Heart right ventricle (tissue), 16 donors: ENCODE data around the gene ABCA13. TPM values are rescaled to one million over a fixed set of nuclear protein-coding genes. Genes with fewer than 3 reads are reported as not detected.

Source experiments
- ATAC-seq, 8 donors: fragments of 200-7000 bp; cut with Tn5 transposase; one replicate each; pipeline ENCODE4 v1.9.1; 2020; ENCODE audit warnings: mild to moderate bottlenecking in 8 of 8, moderate library complexity in 8 of 8, moderate number of reproducible peaks in 1 of 8
- DNase-seq, 2 donors: peaks; one replicate each; pipeline ENCODE4 v3.0.0-alpha.2; 2020
- H3K27ac ChIP-seq, 10 donors: fragments of 200-600 bp; sonication (generic) in 2 of 10; one replicate each; pipeline versions ENCODE4 v1.5.0 to v1.8.0; 2020 to 2022; ENCODE audit warnings: mild to moderate bottlenecking in 3 of 10
- H3K27me3 ChIP-seq, 7 donors: fragments of 200-600 bp; one replicate each; pipeline ENCODE4 v1.8.0; 2021 to 2022; ENCODE audit warnings: mild to moderate bottlenecking in 2 of 7
- H3K36me3 ChIP-seq, 9 donors: fragments of 200-600 bp; sonication (generic) in 1 of 9; one replicate each; pipeline versions ENCODE4 v1.5.0 to v1.8.0; 2020 to 2022; ENCODE audit warnings: mild to moderate bottlenecking in 2 of 9
- H3K4me1 ChIP-seq, 9 donors: fragments of 200-600 bp; sonication (generic) in 1 of 9; one replicate each; pipeline versions ENCODE4 v1.5.0 to v1.8.0; 2020 to 2022; ENCODE audit warnings: mild to moderate bottlenecking in 4 of 9
- H3K4me3 ChIP-seq, 10 donors: fragments of 200-600 bp; sonication (generic) in 2 of 10; one replicate each; pipeline versions ENCODE4 v1.5.0 to v1.8.0; 2020 to 2022; ENCODE audit warnings: mild to moderate bottlenecking in 7 of 10, moderate library complexity in 2 of 10
- H3K9me3 ChIP-seq, 11 donors: fragments of 200-600 bp in 10 of 11; sonication (generic) in 2 of 11; one replicate each; pipeline versions ENCODE4 v1.5.0 to v1.8.0; 2013 to 2022; ENCODE audit warnings: mild to moderate bottlenecking in 2 of 11, control low read depth in 1 of 11, moderate library complexity in 1 of 11
- CTCF ChIP-seq, 9 donors: fragments of 200-600 bp; sonication (generic) in 2 of 9; IDR thresholded peaks; one replicate each; pipeline versions ENCODE4 v1.5.0 to v1.8.0; 2021 to 2022; ENCODE audit warnings: antibody characterized with exemption in 9 of 9, mild to moderate bottlenecking in 5 of 9, moderate library complexity in 1 of 9
- WGBS, 2 donors: extraction: QIAGEN DNeasy Blood & Tissue Kit; methylation state at CpG; one replicate each; pipeline ENCODE4 v1.1.7; 2013; ENCODE audit warnings: inconsistent platforms in 1 of 2; 5-methylcytosine and 5-hydroxymethylcytosine counted together
- intact Hi-C, 10 donors: fragments of 100-400 bp; cut with DNase I; formaldehyde crosslinking; loops; one replicate each; pipeline versions ENCODE4 v1.11.1 to v1.14.2; 2022
- polyA plus RNA-seq, 2 donors: library from polyadenylated mRNA; stranded (reverse); fragments of 200-250 nt; gene quantifications; one replicate each; pipeline ENCODE4 v1.2.3, GENCODE V29; 2013
- total RNA-seq, 10 donors: library from RNA; stranded (reverse); fragmentation: NEBNext Ultra II Directional in 3 of 10; extraction: Animal tissue kit (Norgen Biotek cat#: 25700) in 3 of 10; gene quantifications; one replicate each; pipeline versions ENCODE4 v1.2.1 to v1.2.4, GENCODE V29; 2021 to 2023
- donor health status: Arrhythmogenic right ventricular cardiomyopathy.
- donor health status: ischemic (EF 13 %, LVEDD 7.1; RV severe dilation, severe dysfunction).
- donor health status: healthy with polysubstance abuse.
- donor health status: DM: no; HTN: yes; CAD: no.
- donor health status: DM: no; HTN: no; CAD: no.
- donor health status: ischemic (EF 25% LVEDD 6.9; RV normal size, moderate dysfunction).
- donor health status: ischemic (EF 25% LVEDD 5.7; RV mildly dilated, moderate dysfunction).
- donor health status: healthy.
- donor health status: DM: yes; HTN: yes; CAD: no.
- donor health status: Ischemic cardiomyopathy.
- donor health status: ischemic (EF 35%, LVEDD 5.7; RV mildly dilated, moderate dysfunction).
- donor health status: nonischemic (EF 11% LVEDD 7.7; RV severe dilation, severe dysfunction).
- donor health status: DM: yes; HTN: yes; CAD: no.
- donor health status: PGD.
- donor health status: ischemic (EF 29% LVEDD 5.4; RV normal size, mild dysfunction).
- donor health status: nonischemic (EF 23%, LVEDD 6.1; RV moderate dilation, normal function).

The ABCA13 gene
- total and polyA plus RNA-seq, 12 donors = 0.01 to 0.37 (median 0.06) TPM; not detected in 1

DNA sequence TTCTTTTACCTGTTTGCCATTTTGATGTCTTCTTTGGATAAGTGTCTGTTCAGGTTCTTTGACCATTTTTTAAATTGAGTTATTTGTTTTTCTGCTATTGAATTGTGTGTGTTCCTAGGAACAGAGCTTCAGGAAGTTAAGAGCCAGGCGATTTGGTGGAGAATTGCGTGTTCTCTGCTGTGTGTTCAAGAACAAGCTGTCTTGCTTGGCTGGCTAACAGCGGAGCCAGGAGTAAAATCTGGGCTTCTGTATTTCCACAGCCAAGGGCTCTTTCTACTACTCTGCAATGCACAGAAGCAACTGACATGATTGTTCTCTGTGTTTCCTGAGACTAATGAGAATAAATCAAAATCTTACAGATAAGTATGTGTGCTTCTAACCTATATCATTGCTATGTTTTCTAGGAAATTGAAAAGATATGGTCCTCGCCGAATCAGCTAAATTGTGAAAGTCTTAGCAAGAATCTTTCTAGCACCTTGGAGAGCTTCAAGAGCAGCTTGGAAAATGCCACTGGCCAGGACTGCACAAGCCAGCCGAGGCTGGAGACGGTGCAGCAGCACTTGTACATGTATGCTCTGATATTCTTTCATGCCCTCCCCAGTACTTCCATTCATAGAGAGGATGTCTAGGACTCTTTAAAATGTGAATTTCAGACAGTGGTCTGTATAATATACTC lies 124.2 kb downstream of the ABCA13 start:
- DNase-seq (no peak), ATAC-seq (no peak)
- H3K27ac ChIP-seq = no peak overlapping the region
- TF ChIP-seq CTCF (IDR thresholded peaks at IDR 0.05) = no peak
- 60 to 65% methylated on average over 7 of the region's 7 CpGs for WGBS, 2 donors
- intact Hi-C loops = loop anchor here in 7 of 10 donors (5.0 to 10.0 kb wide), 3 partner anchors 579 to 1559 kb away; no protein-coding TSS in a partner anchor
- H3K27me3 ChIP-seq = peaks cover 0 to 4% (median 0%) of the 10 kb centered on the region in 7 donors
- H3K9me3 ChIP-seq = no peaks in the 10 kb centered on the region
- H3K4me1 ChIP-seq = no peaks in the 10 kb centered on the region
- H3K4me3 ChIP-seq = no peak overlapping the region
- no peaks in the 10 kb centered on the region for H3K36me3 ChIP-seq

DNA sequence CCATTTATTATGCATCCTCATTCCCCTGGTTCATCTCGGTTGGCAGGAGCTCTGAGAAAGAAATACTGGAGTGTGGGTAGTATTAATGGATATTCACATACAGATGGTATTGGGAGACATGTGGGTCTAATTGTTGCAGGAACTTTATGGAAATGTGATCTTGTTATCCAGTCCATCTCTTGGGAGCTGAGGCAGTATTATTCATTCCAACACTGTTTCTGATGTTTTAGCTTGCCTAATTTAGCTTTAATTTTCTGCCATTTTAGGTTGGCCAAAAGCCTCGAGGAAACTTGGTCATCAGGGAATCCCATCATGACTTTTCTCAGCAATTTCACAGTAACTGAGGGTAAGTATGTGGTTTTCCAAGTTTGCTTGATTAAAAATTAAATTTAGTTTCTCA lies 125.7 kb downstream of the ABCA13 start:
- H3K4me1 ChIP-seq = no peaks in the 10 kb centered on the region
- H3K36me3 ChIP-seq = no peaks in the 10 kb centered on the region
- intact Hi-C loops = loop anchor here in 7 of 10 donors (5.0 to 10.0 kb wide), 3 partner anchors 578 to 1558 kb away; no protein-coding TSS in a partner anchor
- DNase-seq (no peak), ATAC-seq (no peak)
- WGBS, 2 donors = 34 to 38% methylated on average over 2 of the region's 2 CpGs
- H3K9me3 ChIP-seq = no peaks in the 10 kb centered on the region
- no peak for TF ChIP-seq CTCF (IDR thresholded peaks at IDR 0.05)
- peaks cover 0 to 4% (median 0%) of the 10 kb centered on the region in 7 donors for H3K27me3 ChIP-seq
- no peak overlapping the region for H3K4me3 ChIP-seq
- no peak overlapping the region for H3K27ac ChIP-seq

- Histone ChIP-seq H3K4me3 (no peak overlapping the region), H3K27me3 (peaks cover 0 to 4% (median 0%) of the 10 kb centered on the region in 7 donors), H3K9me3 (peaks cover 0 to 5% (median 0%) of the 10 kb centered on the region in 11 donors), H3K27ac (no peak overlapping the region), H3K4me1 (no peaks in the 10 kb centered on the region), H3K36me3 (no peaks in the 10 kb centered on the region)
- ATAC-seq (no peak), DNase-seq (no peak)
- 52 to 59% methylated on average over 5 of the region's 5 CpGs for WGBS, 2 donors
- intact Hi-C loops = loop anchor here in 7 of 10 donors (5.0 to 10.0 kb wide), 3 partner anchors 576 to 1556 kb away; no protein-coding TSS in a partner anchor
- TF ChIP-seq CTCF (IDR thresholded peaks at IDR 0.05) = no peak
Measured at GRCh38 chr7:48298779-48299178, 127.5 kb downstream of the ABCA13 start.

DNA sequence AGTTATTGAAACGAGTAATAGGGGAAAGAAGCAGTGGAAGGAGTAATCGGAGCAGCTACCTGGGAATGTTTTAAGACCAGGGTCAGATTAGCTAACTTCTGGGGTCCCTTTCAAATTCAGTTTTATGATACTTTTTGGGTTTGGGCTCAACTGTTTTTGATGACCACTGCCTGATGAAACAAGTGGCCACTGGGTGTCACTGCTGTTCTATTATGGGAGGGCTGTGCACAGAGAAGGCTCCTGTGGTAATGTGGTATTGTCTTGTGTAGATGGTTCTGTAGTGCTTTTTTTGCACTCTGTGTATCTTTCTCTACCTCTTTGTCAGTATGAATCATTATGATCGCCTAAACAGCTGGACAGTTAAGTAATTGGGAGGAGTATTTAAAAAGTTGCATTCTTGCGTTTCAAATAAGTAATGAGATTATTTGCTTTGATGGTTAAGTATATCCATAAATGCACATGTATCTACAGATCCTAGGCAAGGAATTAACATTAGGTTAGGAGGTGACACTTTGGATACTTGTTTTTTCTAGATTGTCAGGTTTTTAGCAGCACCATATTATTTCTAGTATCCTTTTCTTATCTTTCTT lies 128.4 kb downstream of the ABCA13 start:
- intact Hi-C loops = loop anchor here in 8 of 10 donors (2.0 to 10.0 kb wide), 4 partner anchors 575 to 1555 kb away; no protein-coding TSS in a partner anchor
- Histone ChIP-seq H3K4me3 (no peak overlapping the region), H3K27me3 (peaks cover 0 to 6% (median 0%) of the 10 kb centered on the region in 7 donors), H3K27ac (no peak overlapping the region), H3K36me3 (no peaks in the 10 kb centered on the region), H3K4me1 (no peaks in the 10 kb centered on the region), H3K9me3 (peaks cover 0 to 5% (median 0%) of the 10 kb centered on the region in 11 donors)
- WGBS, 2 donors = 28 to 35% methylated on average over 4 of the region's 4 CpGs
- DNase-seq = peak in 1 of 2 donors; percentile 47
- peak in 5 of 8 donors; percentile 55 to 76 (median 64) for ATAC-seq
- peak; percentile 38 to 76 (median 67) for TF ChIP-seq CTCF (IDR thresholded peaks at IDR 0.05)
